HFFc6 (cell line): ENCODE data around the gene HIPK4. TPM values are rescaled to one million over a fixed set of nuclear protein-coding genes. Genes with fewer than 3 reads are reported as not detected.

Experiments used
- DNase-seq: peaks from one replicate; pipeline ENCODE4 v3.0.0-alpha.2; 2018
- H3K27ac Mint-ChIP-seq: 2 replicates; pipeline ENCODE4 v1.8.0; 2020; ENCODE audit warnings: mild to moderate bottlenecking, mixed read lengths
- H3K27me3 Mint-ChIP-seq: 2 replicates; pipeline ENCODE4 v1.8.0; 2021; ENCODE audit warnings: mild to moderate bottlenecking, moderate library complexity, mixed read lengths; ENCODE audit not compliant: insufficient read depth
- H3K36me3 Mint-ChIP-seq: 2 replicates; pipeline ENCODE4 v1.8.0; 2021; ENCODE audit warnings: low read depth, mixed read lengths
- H3K4me1 Mint-ChIP-seq: 2 replicates; pipeline ENCODE4 v1.8.0; 2020; ENCODE audit warnings: low read depth, mixed read lengths
- H3K4me3 Mint-ChIP-seq: 2 replicates; pipeline ENCODE4 v1.8.0; 2020; ENCODE audit warnings: mild to moderate bottlenecking, moderate library complexity, mixed read lengths
- H3K9me3 Mint-ChIP-seq: 2 replicates; pipeline ENCODE4 v1.8.0; 2020; ENCODE audit warnings: mild to moderate bottlenecking, mixed read lengths
- CTCF ChIP-seq: fragments of 200-600 bp; sonication (generic); IDR thresholded peaks from 2 replicates; pipeline ENCODE4 v1.5.0; 2021; ENCODE audit warnings: antibody characterized with exemption, mild to moderate bottlenecking
- total RNA-seq, 6 experiments: library from RNA; stranded (reverse); fragmentation: NEBNext Ultra II Directional; extraction: Animal tissue kit (Norgen Biotek cat#: 25700); gene quantifications; 2 replicates in 1 of 6; 3 replicates in 5 of 6; pipeline ENCODE4 v1.2.3, GENCODE V29; 2021

Gene HIPK4
- total RNA-seq, 6 experiments from 2014 or later, result 0.07 to 0.11 (median 0.10) TPM; not detected in 2

GRCh38 chr19:40421993-40422747 lies 32.2 kb upstream of the HIPK4 start:
- Mint-ChIP-seq H3K4me3 (peak overlapping the region; percentile 82), H3K9me3 (no peaks in the 10 kb centered on the region), H3K4me1 (peaks cover 26% of the 10 kb centered on the region), H3K27ac (peak overlapping the region; percentile 91), H3K36me3 (peaks cover 15% of the 10 kb centered on the region), H3K27me3 (peaks cover 4% of the 10 kb centered on the region)
- no peak for TF ChIP-seq CTCF
- DNase-seq, result no peak

- no peaks in the 10 kb centered on the region for H3K9me3 Mint-ChIP-seq
- H3K4me3 Mint-ChIP-seq, result peak overlapping the region; percentile 82
- peak; percentile 96 for TF ChIP-seq CTCF
- H3K4me1 Mint-ChIP-seq, result peaks cover 27% of the 10 kb centered on the region
- DNase-seq, result peak; percentile 86
- peaks cover 15% of the 10 kb centered on the region for H3K36me3 Mint-ChIP-seq
- peaks cover 8% of the 10 kb centered on the region for H3K27me3 Mint-ChIP-seq
- peak overlapping the region; percentile 91 for H3K27ac Mint-ChIP-seq
These were observed 31.1 kb upstream of the HIPK4 start for GRCh38 chr19:40420766-40421765.

GRCh38 chr19:40420451-40420765 lies 30.4 kb upstream of the HIPK4 start:
- Mint-ChIP-seq H3K36me3 (peaks cover 15% of the 10 kb centered on the region), H3K4me3 (peak overlapping the region; percentile 82), H3K27ac (peak overlapping the region; percentile 91), H3K9me3 (no peaks in the 10 kb centered on the region), H3K27me3 (peaks cover 6% of the 10 kb centered on the region), H3K4me1 (peaks cover 27% of the 10 kb centered on the region)
- no peak for TF ChIP-seq CTCF
- DNase-seq, result no peak

DNA sequence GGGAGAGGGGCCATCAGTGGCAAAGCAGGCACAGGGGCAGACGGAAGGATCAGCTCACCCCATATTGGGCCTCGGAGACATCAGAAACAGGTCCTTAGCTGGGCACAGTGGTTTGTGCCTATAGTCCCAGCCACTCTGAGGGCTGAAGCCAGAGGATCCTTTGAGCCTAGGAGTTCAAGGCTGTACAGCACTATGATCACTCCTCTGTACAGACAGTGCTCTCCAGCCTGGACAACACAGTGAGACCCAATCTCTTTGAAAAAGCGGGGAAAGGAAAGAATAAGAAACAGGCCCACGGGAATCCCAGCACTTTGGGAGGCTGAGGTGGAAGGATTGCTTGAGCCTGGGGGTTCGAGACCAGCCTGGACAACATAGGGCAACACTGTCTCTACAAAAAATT lies 29.8 kb upstream of the HIPK4 start:
- no peak for TF ChIP-seq CTCF
- Mint-ChIP-seq H3K4me3 (peak overlapping the region; percentile 33), H3K27me3 (peaks cover 4% of the 10 kb centered on the region), H3K9me3 (no peaks in the 10 kb centered on the region), H3K27ac (no peak overlapping the region), H3K36me3 (peaks cover 13% of the 10 kb centered on the region), H3K4me1 (peaks cover 27% of the 10 kb centered on the region)
- DNase-seq, result no peak

DNA sequence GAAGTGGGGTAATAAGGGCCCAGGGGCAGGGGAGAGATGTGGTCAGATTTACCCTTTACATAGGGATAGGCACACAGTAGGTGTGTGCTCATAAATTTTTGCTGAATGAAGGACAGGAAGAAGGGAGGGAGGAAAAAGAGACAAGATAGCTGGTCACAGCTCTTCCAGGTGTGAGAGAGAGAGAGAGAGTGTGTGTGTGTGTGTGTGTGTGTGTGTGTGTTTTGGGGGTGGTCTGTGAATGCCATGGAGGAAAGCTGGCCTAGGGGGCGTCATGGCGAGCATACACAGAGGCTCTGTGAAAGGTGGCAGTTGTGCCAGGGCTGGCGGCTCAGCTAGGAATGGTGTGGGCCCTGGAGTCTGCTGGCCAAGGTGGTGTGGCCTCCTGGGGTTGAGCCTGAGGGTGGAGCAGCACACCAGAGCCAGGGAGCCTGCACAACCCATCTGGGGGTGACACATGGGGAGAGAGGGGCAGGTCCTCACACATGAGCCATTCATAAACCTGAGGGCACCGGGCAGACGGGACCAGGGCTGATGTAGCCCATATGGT lies 29.2 kb upstream of the HIPK4 start:
- Mint-ChIP-seq H3K27me3 (peaks cover 4% of the 10 kb centered on the region), H3K4me1 (peaks cover 25% of the 10 kb centered on the region), H3K27ac (no peak overlapping the region), H3K4me3 (no peak overlapping the region), H3K9me3 (no peaks in the 10 kb centered on the region), H3K36me3 (peaks cover 6% of the 10 kb centered on the region; the same call in 1 of the 2 replicates)
- DNase-seq, result no peak
- TF ChIP-seq CTCF, result no peak
